Tibial nerve (tissue), 4 donors: ENCODE results near the gene DYNC1H1. TPM values are rescaled to one million over a fixed set of nuclear protein-coding genes. Genes with fewer than 3 reads are reported as not detected.

Experiments used
- DNase-seq, 2 donors: peaks; one replicate each; pipeline ENCODE4 v3.0.0-alpha.2; 2019; ENCODE audit warnings: low spot score in 2 of 2
- H3K27ac ChIP-seq, 4 donors: fragments of 200-600 bp; sonication (generic) in 3 of 4; one replicate each; pipeline ENCODE4 v1.5.1; 2017 to 2019; ENCODE audit warnings: mild to moderate bottlenecking in 1 of 4
- H3K27me3 ChIP-seq, 2 donors: fragments of 200-600 bp; sonication (generic) in 1 of 2; one replicate each; pipeline versions ENCODE4 v1.5.1 to v1.6.0; 2017 to 2019
- H3K36me3 ChIP-seq, 3 donors: fragments of 200-600 bp; sonication (generic); one replicate each; pipeline ENCODE4 v1.5.1; 2018 to 2019
- H3K4me1 ChIP-seq, 4 donors: fragments of 200-600 bp; sonication (generic) in 3 of 4; one replicate each; pipeline ENCODE4 v1.5.1; 2017 to 2019
- H3K4me3 ChIP-seq, 4 donors: fragments of 200-600 bp; sonication (generic) in 3 of 4; one replicate each; pipeline ENCODE4 v1.5.1; 2017 to 2019; ENCODE audit warnings: mild to moderate bottlenecking in 1 of 4, moderate library complexity in 1 of 4
- H3K9me3 ChIP-seq, 4 donors: fragments of 200-600 bp; sonication (generic) in 3 of 4; one replicate each; pipeline ENCODE4 v1.5.1; 2017 to 2019
- CTCF ChIP-seq, 5 experiments: fragments of 200-600 bp in 3 of 5; fragments of 450-650 bp in 2 of 5; sonication (generic) in 3 of 5; IDR thresholded peaks; one replicate each; pipeline ENCODE4 v1.5.1; 2016 to 2019; ENCODE audit warnings: antibody characterized with exemption in 5 of 5, mild to moderate bottlenecking in 3 of 5, moderate library complexity in 2 of 5
- EP300 ChIP-seq, 2 donors: sonication (generic); formaldehyde crosslinking; IDR thresholded peaks; one replicate each; pipeline ENCODE4 v1.6.1; 2017; ENCODE audit warnings: antibody characterized with exemption in 2 of 2, mild to moderate bottlenecking in 1 of 2
- POLR2A ChIP-seq, 2 donors: fragments of 450-650 bp; IDR thresholded peaks; one replicate each; pipeline ENCODE4 v1.6.1; 2017; ENCODE audit warnings: antibody characterized with exemption in 2 of 2, mild to moderate bottlenecking in 2 of 2, moderate library complexity in 2 of 2
- WGBS, 2 donors: methylation state at CpG; one replicate each; pipeline ENCODE4 v1.1.5; 2018; 5-methylcytosine and 5-hydroxymethylcytosine counted together
- total RNA-seq, 4 donors: library from RNA; depleted of rRNA; stranded (reverse); fragments of >200 nt; gene quantifications; one replicate each; pipeline ENCODE4 v1.1.0, GENCODE V29; 2016

The DYNC1H1 gene
- total RNA-seq, 4 donors from 2014 or later, result 506 to 690 (median 631) TPM

- no peaks in the 10 kb centered on the region for H3K36me3 ChIP-seq
- no peaks in the 10 kb centered on the region for H3K27me3 ChIP-seq
- WGBS, 2 donors, result 0 to 1% methylated on average over 31 to 51 of the region's 53 CpGs
- H3K4me1 ChIP-seq, result peaks cover 0 to 29% (median 11%) of the 10 kb centered on the region in 4 donors
- H3K9me3 ChIP-seq, result no peaks in the 10 kb centered on the region
- TF ChIP-seq EP300 (IDR thresholded peaks at IDR 0.05) (peak; percentile 95 to 99), CTCF (IDR thresholded peaks at IDR 0.05) (peak in 2 of 5 experiments; percentile 49 to 51), POLR2A (IDR thresholded peaks at IDR 0.05) (peak; percentile 71 to 96)
- H3K27ac ChIP-seq, result peak overlapping the region; percentile 88 to 99 (median 95)
- peak; percentile 100 for DNase-seq
- peak overlapping the region; percentile 56 to 84 (median 64) for H3K4me3 ChIP-seq
Observed at GRCh38 chr14:101947904-101948665, 16.3 kb upstream of the DYNC1H1 start.

- Histone ChIP-seq H3K27ac (peak overlapping the region; percentile 88 to 99 (median 95)), H3K27me3 (no peaks in the 10 kb centered on the region), H3K4me1 (peaks cover 0 to 29% (median 11%) of the 10 kb centered on the region in 4 donors), H3K36me3 (no peaks in the 10 kb centered on the region), H3K9me3 (no peaks in the 10 kb centered on the region), H3K4me3 (peak overlapping the region; percentile 56 to 84 (median 64))
- no peak for DNase-seq
- WGBS, 2 donors, result 5 to 11% methylated on average over 20 to 26 of the region's 29 CpGs
- no peak for TF ChIP-seq CTCF (IDR thresholded peaks at IDR 0.05)
- TF ChIP-seq POLR2A (IDR thresholded peaks at IDR 0.05), result no peak
- TF ChIP-seq EP300 (IDR thresholded peaks at IDR 0.05), result no peak
Observed at GRCh38 chr14:101948666-101949216, 15.6 kb upstream of the DYNC1H1 start.

GRCh38 chr14:101950100-101950499 lies 14.3 kb upstream of the DYNC1H1 start:
- H3K27ac ChIP-seq, result peak overlapping the region in 1 of 4 donors; percentile 13
- TF ChIP-seq POLR2A (IDR thresholded peaks at IDR 0.05) (no peak), CTCF (IDR thresholded peaks at IDR 0.05) (no peak), EP300 (IDR thresholded peaks at IDR 0.05) (no peak)
- no peaks in the 10 kb centered on the region for H3K27me3 ChIP-seq
- H3K4me1 ChIP-seq, result peaks cover 0 to 29% (median 11%) of the 10 kb centered on the region in 4 donors
- no peak for DNase-seq
- WGBS, 2 donors, result 50 to 53% methylated on average over 4 of the region's 4 CpGs
- H3K9me3 ChIP-seq, result no peaks in the 10 kb centered on the region
- no peaks in the 10 kb centered on the region for H3K36me3 ChIP-seq
- H3K4me3 ChIP-seq, result no peak overlapping the region

- Histone ChIP-seq H3K4me3 (no peak overlapping the region), H3K4me1 (peaks cover 0 to 29% (median 11%) of the 10 kb centered on the region in 4 donors), H3K27ac (peak overlapping the region in 1 of 4 donors; percentile 13), H3K36me3 (peaks cover 0 to under 1% (median 0%) of the 10 kb centered on the region in 3 donors), H3K27me3 (no peaks in the 10 kb centered on the region), H3K9me3 (no peaks in the 10 kb centered on the region)
- 79 to 82% methylated on average over 4 of the region's 4 CpGs for WGBS, 2 donors
- no peak for TF ChIP-seq CTCF (IDR thresholded peaks at IDR 0.05)
- no peak for DNase-seq
Observed at GRCh38 chr14:101950516-101951215, 13.7 kb upstream of the DYNC1H1 start.
